GM11168 (cell line): ENCODE results near the gene YIF1B.
"Not testable (repeated sequence)": the region's sequence is repeated elsewhere in the genome, so short reads cannot be mapped to it uniquely, and the experiment has no call there.

Experiments
- in situ Hi-C: fragments of 300-500 bp; cut with MboI; formaldehyde crosslinking; loops from one replicate; pipeline ENCODE4 v1.12.0; 2022; ENCODE audit warnings: low sequenced_read_pairs; ENCODE audit not compliant: unreplicated experiment

Gene YIF1B

GRCh38 chr19:38262585-38263268 is 53.0 kb downstream of the YIF1B start:
- in situ Hi-C loops: no loop called here

DNA sequence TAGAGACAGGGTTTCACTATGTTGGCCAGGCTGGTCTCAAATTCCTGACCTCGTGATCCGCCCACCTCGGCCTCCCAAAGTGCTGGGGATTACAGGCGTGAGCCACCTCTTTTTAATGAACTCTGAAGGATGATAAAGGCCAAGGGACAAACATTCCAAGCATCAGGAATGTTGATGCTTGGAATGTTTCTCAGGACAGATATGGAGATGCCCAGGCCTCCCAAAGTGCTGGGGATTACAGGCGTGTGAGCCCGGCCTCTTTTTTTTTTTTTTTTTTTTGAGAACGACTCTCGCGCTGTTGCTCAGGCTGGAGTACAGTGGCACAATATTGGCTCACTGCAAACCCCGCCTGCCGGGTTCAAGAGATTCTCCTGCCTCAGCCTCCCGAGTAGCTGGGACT is 53.8 kb downstream of the YIF1B start:
- in situ Hi-C loops: not testable (repeated sequence)

DNA sequence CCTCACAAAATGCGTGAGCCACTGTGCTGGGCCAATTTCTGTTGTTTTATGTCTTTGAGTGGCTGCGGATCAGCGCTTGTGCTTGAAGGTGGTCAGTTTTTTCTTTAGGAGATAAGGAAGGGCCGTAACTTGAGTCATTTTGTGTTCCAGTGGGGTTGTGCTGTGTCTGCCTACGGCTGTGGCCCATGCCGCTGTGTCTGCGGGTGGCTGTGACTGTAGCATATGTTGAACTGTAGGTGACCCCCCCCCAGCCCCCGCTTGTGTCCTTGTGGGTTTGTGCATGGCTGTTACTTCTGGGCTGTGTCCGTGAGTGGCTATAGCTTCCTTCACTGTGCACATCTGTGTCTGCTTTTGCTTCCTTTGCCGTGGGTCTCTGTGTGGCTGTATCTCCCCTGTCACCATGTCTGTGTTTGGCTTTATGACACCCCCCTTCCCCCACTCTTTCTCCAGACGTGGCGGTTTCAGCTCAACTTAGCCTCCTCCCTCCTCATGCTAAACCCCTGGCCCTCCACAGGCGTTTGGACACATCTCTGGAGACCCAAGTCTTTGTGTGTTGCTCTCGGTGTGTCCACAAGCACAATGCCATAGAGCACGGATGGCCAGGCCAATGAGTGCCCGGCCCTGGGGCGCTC is 60.2 kb downstream of the YIF1B start:
- in situ Hi-C loops: no loop called here

DNA sequence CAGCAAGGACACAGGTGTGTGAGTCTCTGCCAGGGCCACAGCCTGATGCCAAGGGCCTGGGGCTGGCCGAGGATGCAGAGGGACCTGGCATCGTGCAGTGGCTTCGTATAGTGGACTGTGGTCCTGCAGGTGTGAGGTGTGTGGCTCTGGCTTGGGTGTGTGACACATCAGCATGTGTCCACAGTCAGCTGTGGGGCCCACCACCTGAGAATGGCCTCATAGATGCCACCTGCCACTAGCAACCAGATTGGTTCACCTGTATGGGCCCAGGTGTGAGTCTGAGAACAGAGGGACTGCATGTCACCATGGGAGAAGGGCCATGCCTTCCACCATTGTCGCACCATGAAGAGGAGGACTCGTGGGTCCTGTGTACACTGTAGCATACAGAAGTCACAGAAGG is 62.0 kb downstream of the YIF1B start:
- in situ Hi-C loops: no loop called here
